ENCODE measurements around the gene SLC6A6.

SLC6A6 gene

GRCh38 chr3:14410503-14411165 is 8.2 kb downstream of the SLC6A6 start:
- H3K9ac ChIP-seq (ENCODE audit: low read length) = no peak overlapping the region
- H3K4me1 ChIP-seq (ENCODE audit: control insufficient read depth, insufficient read depth, low read length) = peaks cover 59% of the 10 kb centered on the region
- peak overlapping the region; percentile 22; the same call in 1 of the 2 replicates for H3K27ac ChIP-seq (ENCODE audit: low read depth, low read length)
- no peaks in the 10 kb centered on the region for H3K9me3 ChIP-seq (ENCODE audit: control insufficient read depth, insufficient read depth, low read depth, low read length)
- H3K4me3 ChIP-seq (ENCODE audit: low read depth, low read length) = no peak overlapping the region
- peaks cover 39% of the 10 kb centered on the region for H3K36me3 ChIP-seq (ENCODE audit: control insufficient read depth, insufficient read depth, low read length)
- H3K27me3 ChIP-seq (ENCODE audit: control insufficient read depth, insufficient read depth, low read length) = no peaks in the 10 kb centered on the region

GRCh38 chr3:14411166-14411526 is 8.7 kb downstream of the SLC6A6 start:
- Histone ChIP-seq H3K27me3 (ENCODE audit: control insufficient read depth, insufficient read depth, low read length) (no peaks in the 10 kb centered on the region), H3K36me3 (ENCODE audit: control insufficient read depth, insufficient read depth, low read length) (peaks cover 43% of the 10 kb centered on the region), H3K9ac (ENCODE audit: low read length) (no peak overlapping the region), H3K9me3 (ENCODE audit: control insufficient read depth, insufficient read depth, low read depth, low read length) (no peaks in the 10 kb centered on the region), H3K27ac (ENCODE audit: low read depth, low read length) (peak overlapping the region; percentile 22; the same call in 1 of the 2 replicates), H3K4me1 (ENCODE audit: control insufficient read depth, insufficient read depth, low read length) (peaks cover 53% of the 10 kb centered on the region), H3K4me3 (ENCODE audit: low read depth, low read length) (no peak overlapping the region)

- Histone ChIP-seq H3K27ac (ENCODE audit: low read depth, low read length) (no peak overlapping the region), H3K9me3 (ENCODE audit: control insufficient read depth, insufficient read depth, low read depth, low read length) (no peaks in the 10 kb centered on the region), H3K36me3 (ENCODE audit: control insufficient read depth, insufficient read depth, low read length) (peaks cover 44% of the 10 kb centered on the region), H3K4me1 (ENCODE audit: control insufficient read depth, insufficient read depth, low read length) (peaks cover 49% of the 10 kb centered on the region), H3K9ac (ENCODE audit: low read length) (no peak overlapping the region), H3K4me3 (ENCODE audit: low read depth, low read length) (no peak overlapping the region), H3K27me3 (ENCODE audit: control insufficient read depth, insufficient read depth, low read length) (no peaks in the 10 kb centered on the region)
Observed at GRCh38 chr3:14411988-14412387, 9.6 kb downstream of the SLC6A6 start.

GRCh38 chr3:14412831-14413380 is 10.5 kb downstream of the SLC6A6 start:
- Histone ChIP-seq H3K36me3 (ENCODE audit: control insufficient read depth, insufficient read depth, low read length) (peaks cover 42% of the 10 kb centered on the region), H3K27me3 (ENCODE audit: control insufficient read depth, insufficient read depth, low read length) (no peaks in the 10 kb centered on the region), H3K4me3 (ENCODE audit: low read depth, low read length) (peak overlapping the region; percentile 25), H3K9ac (ENCODE audit: low read length) (peak overlapping the region; percentile 51), H3K9me3 (ENCODE audit: control insufficient read depth, insufficient read depth, low read depth, low read length) (no peaks in the 10 kb centered on the region), H3K27ac (ENCODE audit: low read depth, low read length) (peak overlapping the region; percentile 46; the same call in 1 of the 2 replicates), H3K4me1 (ENCODE audit: control insufficient read depth, insufficient read depth, low read length) (peaks cover 50% of the 10 kb centered on the region)

- H3K4me1 ChIP-seq (ENCODE audit: control insufficient read depth, insufficient read depth, low read length) = peaks cover 56% of the 10 kb centered on the region
- no peaks in the 10 kb centered on the region for H3K9me3 ChIP-seq (ENCODE audit: control insufficient read depth, insufficient read depth, low read depth, low read length)
- peak overlapping the region; percentile 51 for H3K9ac ChIP-seq (ENCODE audit: low read length)
- peak overlapping the region; percentile 25 for H3K4me3 ChIP-seq (ENCODE audit: low read depth, low read length)
- H3K27me3 ChIP-seq (ENCODE audit: control insufficient read depth, insufficient read depth, low read length) = no peaks in the 10 kb centered on the region
- H3K27ac ChIP-seq (ENCODE audit: low read depth, low read length) = peak overlapping the region; percentile 46; the same call in 1 of the 2 replicates
- peaks cover 48% of the 10 kb centered on the region for H3K36me3 ChIP-seq (ENCODE audit: control insufficient read depth, insufficient read depth, low read length)
Observed at GRCh38 chr3:14413381-14414071, 11.1 kb downstream of the SLC6A6 start.

- Histone ChIP-seq H3K36me3 (ENCODE audit: control insufficient read depth, insufficient read depth, low read length) (peaks cover 54% of the 10 kb centered on the region), H3K4me1 (ENCODE audit: control insufficient read depth, insufficient read depth, low read length) (peaks cover 62% of the 10 kb centered on the region), H3K27me3 (ENCODE audit: control insufficient read depth, insufficient read depth, low read length) (no peaks in the 10 kb centered on the region), H3K9me3 (ENCODE audit: control insufficient read depth, insufficient read depth, low read depth, low read length) (no peaks in the 10 kb centered on the region), H3K9ac (ENCODE audit: low read length) (no peak overlapping the region), H3K27ac (ENCODE audit: low read depth, low read length) (no peak overlapping the region), H3K4me3 (ENCODE audit: low read depth, low read length) (no peak overlapping the region)
Observed at GRCh38 chr3:14414846-14415464, 12.5 kb downstream of the SLC6A6 start.

- no peaks in the 10 kb centered on the region for H3K27me3 ChIP-seq (ENCODE audit: control insufficient read depth, insufficient read depth, low read length)
- H3K27ac ChIP-seq (ENCODE audit: low read depth, low read length) = no peak overlapping the region; the same call in 1 of the 2 replicates
- peaks cover 59% of the 10 kb centered on the region for H3K4me1 ChIP-seq (ENCODE audit: control insufficient read depth, insufficient read depth, low read length)
- H3K4me3 ChIP-seq (ENCODE audit: low read depth, low read length) = no peak overlapping the region
- H3K36me3 ChIP-seq (ENCODE audit: control insufficient read depth, insufficient read depth, low read length) = peaks cover 53% of the 10 kb centered on the region
- H3K9ac ChIP-seq (ENCODE audit: low read length) = no peak overlapping the region
- no peaks in the 10 kb centered on the region for H3K9me3 ChIP-seq (ENCODE audit: control insufficient read depth, insufficient read depth, low read depth, low read length)
Observed at GRCh38 chr3:14415501-14415900, 13.1 kb downstream of the SLC6A6 start.

- no peaks in the 10 kb centered on the region for H3K27me3 ChIP-seq (ENCODE audit: control insufficient read depth, insufficient read depth, low read length)
- H3K36me3 ChIP-seq (ENCODE audit: control insufficient read depth, insufficient read depth, low read length) = peaks cover 44% of the 10 kb centered on the region
- no peak overlapping the region for H3K9ac ChIP-seq (ENCODE audit: low read length)
- peaks cover 58% of the 10 kb centered on the region for H3K4me1 ChIP-seq (ENCODE audit: control insufficient read depth, insufficient read depth, low read length)
- H3K27ac ChIP-seq (ENCODE audit: low read depth, low read length) = no peak overlapping the region
- H3K9me3 ChIP-seq (ENCODE audit: control insufficient read depth, insufficient read depth, low read depth, low read length) = no peaks in the 10 kb centered on the region
- no peak overlapping the region for H3K4me3 ChIP-seq (ENCODE audit: low read depth, low read length)
Observed at GRCh38 chr3:14416453-14416852, 14.0 kb downstream of the SLC6A6 start.

GRCh38 chr3:14418296-14419250 is 16.2 kb downstream of the SLC6A6 start:
- no peaks in the 10 kb centered on the region for H3K27me3 ChIP-seq (ENCODE audit: control insufficient read depth, insufficient read depth, low read length)
- H3K36me3 ChIP-seq (ENCODE audit: control insufficient read depth, insufficient read depth, low read length) = peaks cover 40% of the 10 kb centered on the region
- peaks cover 60% of the 10 kb centered on the region for H3K4me1 ChIP-seq (ENCODE audit: control insufficient read depth, insufficient read depth, low read length)
- no peak overlapping the region for H3K4me3 ChIP-seq (ENCODE audit: low read depth, low read length)
- H3K27ac ChIP-seq (ENCODE audit: low read depth, low read length) = 0 out of 2 replicates have a peak overlapping the region, but pooled peaks have one; percentile 23
- no peaks in the 10 kb centered on the region for H3K9me3 ChIP-seq (ENCODE audit: control insufficient read depth, insufficient read depth, low read depth, low read length)
- H3K9ac ChIP-seq (ENCODE audit: low read length) = no peak overlapping the region
